CD14-positive monocyte (primary cell): ENCODE results near the gene OR2D2. TPM values are rescaled to one million over a fixed set of nuclear protein-coding genes. Genes with fewer than 3 reads are reported as not detected.

Experiments
- DNase-seq, 3 donors: peaks; one replicate each; pipeline ENCODE4 v3.0.0-alpha.2; 2011 to 2022
- H2AFZ ChIP-seq: 2 replicates; pipeline ENCODE4 v1.6.0; 2012; ENCODE audit warnings: mild to moderate bottlenecking, low read depth, low read length, inconsistent platforms; ENCODE audit not compliant: insufficient read depth, poor library complexity, severe bottlenecking
- H3K27ac ChIP-seq, 2 donors: 1 replicate in 1 of 2; 2 replicates in 1 of 2; pipeline ENCODE4 v1.5.1; 2012 to 2013; ENCODE audit warnings: low read length in 2 of 2, control low read depth in 1 of 2, inconsistent platforms in 1 of 2, low read depth in 1 of 2, mild to moderate bottlenecking in 1 of 2
- H3K27me3 ChIP-seq, 2 donors: one replicate each; pipeline versions ENCODE4 v1.6.0 to v1.6.1; 2011 to 2013; ENCODE audit warnings: low read length in 2 of 2; ENCODE audit not compliant: control insufficient read depth in 2 of 2, insufficient read depth in 2 of 2
- H3K36me3 ChIP-seq, 2 donors: replicated peaks in 1 of 2; 1 replicate in 1 of 2; 2 replicates in 1 of 2; pipeline versions ENCODE4 v1.5.1 to v1.6.1; 2012 to 2013; ENCODE audit warnings: low read length in 2 of 2, control low read depth in 1 of 2, inconsistent platforms in 1 of 2, mild to moderate bottlenecking in 1 of 2; ENCODE audit not compliant: insufficient read depth in 2 of 2, control insufficient read depth in 1 of 2
- H3K4me1 ChIP-seq, 2 donors: 1 replicate in 1 of 2; 2 replicates in 1 of 2; pipeline versions ENCODE4 v1.5.1 to v1.6.1; 2012 to 2013; ENCODE audit warnings: low read length in 2 of 2, control low read depth in 1 of 2, inconsistent platforms in 1 of 2, mild to moderate bottlenecking in 1 of 2, moderate library complexity in 1 of 2; ENCODE audit not compliant: insufficient read depth in 2 of 2, control insufficient read depth in 1 of 2
- H3K4me2 ChIP-seq: replicated peaks from 2 replicates; pipeline ENCODE3; 2012; ENCODE audit warnings: low read length, moderate library complexity, mild to moderate bottlenecking; ENCODE audit not compliant: poor library complexity, severe bottlenecking; ENCODE audit errors: extremely low read depth
- H3K4me3 ChIP-seq, 3 experiments: fragments of 200-600 bp in 1 of 3; sonication (generic) in 1 of 3; replicated peaks in 1 of 3; 1 replicate in 2 of 3; 2 replicates in 1 of 3; pipeline ENCODE4 v1.5.1; 2011 to 2013; ENCODE audit warnings: low read length in 3 of 3, mild to moderate bottlenecking in 3 of 3, control low read depth in 2 of 3, low read depth in 2 of 3, inconsistent platforms in 1 of 3, moderate library complexity in 1 of 3
- H3K79me2 ChIP-seq: 2 replicates; pipeline ENCODE4 v1.6.0; 2012; ENCODE audit warnings: mild to moderate bottlenecking, control low read depth, inconsistent platforms, low read length, moderate library complexity; ENCODE audit not compliant: insufficient read depth
- H3K9ac ChIP-seq: 2 replicates; pipeline ENCODE4 v1.6.0; 2017; ENCODE audit warnings: low read length, mild to moderate bottlenecking; ENCODE audit not compliant: insufficient read depth, poor library complexity, severe bottlenecking
- H3K9me3 ChIP-seq, 2 donors: replicated peaks in 1 of 2; 1 replicate in 1 of 2; 2 replicates in 1 of 2; pipeline versions ENCODE4 v1.5.1 to v1.6.1; 2012 to 2013; ENCODE audit warnings: low read length in 2 of 2, control low read depth in 1 of 2; ENCODE audit not compliant: control insufficient read depth in 1 of 2, insufficient read depth in 1 of 2
- H4K20me1 ChIP-seq: 2 replicates; pipeline ENCODE4 v1.6.0; 2012; ENCODE audit warnings: mild to moderate bottlenecking, low read length, control low read depth, moderate library complexity; ENCODE audit not compliant: insufficient read depth
- H3K27ac Mint-ChIP-seq, 7 donors: one replicate each; pipeline ENCODE4 v1.8.0; 2020; ENCODE audit warnings: mild to moderate bottlenecking in 7 of 7, mixed read lengths in 7 of 7, moderate library complexity in 6 of 7, inconsistent platforms in 2 of 7
- H3K27me3 Mint-ChIP-seq, 3 donors: one replicate each; pipeline ENCODE4 v1.8.0; 2021 to 2022; ENCODE audit warnings: low read depth in 3 of 3, mild to moderate bottlenecking in 3 of 3, mixed read lengths in 3 of 3, moderate library complexity in 3 of 3, inconsistent platforms in 1 of 3
- H3K36me3 Mint-ChIP-seq, 2 donors: one replicate each; pipeline ENCODE4 v1.8.0; 2020; ENCODE audit warnings: mixed read lengths in 2 of 2, inconsistent platforms in 1 of 2, mild to moderate bottlenecking in 1 of 2
- H3K4me1 Mint-ChIP-seq: one replicate; pipeline ENCODE4 v1.8.0; 2020; ENCODE audit warnings: mild to moderate bottlenecking, mixed read lengths
- H3K4me3 Mint-ChIP-seq, 2 donors: one replicate each; pipeline ENCODE4 v1.8.0; 2020; ENCODE audit warnings: mild to moderate bottlenecking in 2 of 2, mixed read lengths in 2 of 2, moderate library complexity in 1 of 2
- H3K9me3 Mint-ChIP-seq, 7 donors: one replicate each; pipeline ENCODE4 v1.8.0; 2020 to 2022; ENCODE audit warnings: mixed read lengths in 7 of 7, mild to moderate bottlenecking in 6 of 7, moderate library complexity in 6 of 7, inconsistent platforms in 2 of 7
- CTCF ChIP-seq: fragments of 200-600 bp; IDR thresholded peaks from one replicate; pipeline ENCODE4 v1.8.0; 2022; ENCODE audit warnings: antibody characterized with exemption, mild to moderate bottlenecking
- WGBS: methylation state at CpG from one replicate; pipeline ENCODE4 v1.1.5; 2013; ENCODE audit warnings: missing lambda C conversion rate; ENCODE audit not compliant: insufficient coverage; 5-methylcytosine and 5-hydroxymethylcytosine counted together
- intact Hi-C, 2 donors: fragments of 100-400 bp; cut with micrococcal nuclease; formaldehyde crosslinking; loops; one replicate each; pipeline versions ENCODE4 v1.15.0 to v1.15.1; 2023
- polyA plus RNA-seq, 3 donors: library from polyadenylated mRNA; depleted of rRNA in 1 of 3; unstranded in 2 of 3; stranded (reverse) in 1 of 3; fragments of 300-500 nt in 2 of 3; fragments of >200 nt in 1 of 3; fragmentation: Illumina TruSeq in 2 of 3; gene quantifications; 1 replicate in 2 of 3; 2 replicates in 1 of 3; pipeline ENCODE4 v1.2.3, GENCODE V29; 2012 to 2021

The OR2D2 gene
- polyA plus RNA-seq, 3 donors = not detected

DNA sequence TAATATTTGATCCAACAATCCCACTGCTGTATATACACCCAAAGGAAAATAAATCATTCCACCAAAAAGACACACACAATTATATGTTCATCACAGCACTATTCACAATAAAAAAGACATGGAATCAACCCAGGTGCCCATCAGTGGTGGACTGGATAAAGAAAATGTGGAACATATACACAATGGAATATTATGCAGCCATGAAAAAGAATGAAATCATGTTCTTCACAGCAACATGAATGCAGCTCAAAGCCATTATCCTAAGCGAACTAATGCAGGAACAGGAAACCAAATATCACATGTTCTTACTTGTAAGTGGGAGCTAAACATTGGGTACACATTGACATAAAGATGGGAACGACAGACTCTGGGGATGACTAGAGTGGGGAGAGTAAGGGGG lies 27.4 kb upstream of the OR2D2 start:
- TF ChIP-seq CTCF = no peak
- no peak for DNase-seq
- Histone ChIP-seq H3K27me3 (no peaks in the 10 kb centered on the region), H3K9ac (no peak overlapping the region), H3K79me2 (no peaks in the 10 kb centered on the region), H2AFZ (no peak overlapping the region), H3K27ac (no peak overlapping the region), H3K4me2 (no peak overlapping the region), H3K4me3 (no peak overlapping the region), H3K4me1 (no peaks in the 10 kb centered on the region), H3K36me3 (no peaks in the 10 kb centered on the region), H4K20me1 (no peaks in the 10 kb centered on the region), H3K9me3 (no peaks in the 10 kb centered on the region)
- Mint-ChIP-seq H3K4me1 (no peaks in the 10 kb centered on the region), H3K27me3 (peaks cover 0 to 4% (median 3%) of the 10 kb centered on the region in 3 donors), H3K27ac (no peak overlapping the region), H3K36me3 (no peaks in the 10 kb centered on the region), H3K9me3 (peaks cover 0 to 3% (median 0%) of the 10 kb centered on the region in 7 donors), H3K4me3 (no peak overlapping the region)
- intact Hi-C loops = no loop called here
- WGBS = no CpG with 5 or more reads among the region's 2 CpGs

GRCh38 chr11:6911948-6912347 lies 19.6 kb upstream of the OR2D2 start:
- Histone ChIP-seq H2AFZ (no peak overlapping the region), H3K4me2 (no peak overlapping the region), H3K9ac (no peak overlapping the region), H4K20me1 (no peaks in the 10 kb centered on the region), H3K36me3 (no peaks in the 10 kb centered on the region), H3K27ac (no peak overlapping the region), H3K79me2 (no peaks in the 10 kb centered on the region), H3K4me1 (no peaks in the 10 kb centered on the region), H3K27me3 (no peaks in the 10 kb centered on the region), H3K9me3 (no peaks in the 10 kb centered on the region), H3K4me3 (no peak overlapping the region)
- TF ChIP-seq CTCF = no peak
- Mint-ChIP-seq H3K27me3 (no peaks in the 10 kb centered on the region), H3K4me1 (no peaks in the 10 kb centered on the region), H3K4me3 (no peak overlapping the region), H3K9me3 (peaks cover 0 to 3% (median 0%) of the 10 kb centered on the region in 7 donors), H3K27ac (no peak overlapping the region), H3K36me3 (no peaks in the 10 kb centered on the region)
- no peak for DNase-seq
- 100% methylated on average over 1 of the region's 3 CpGs for WGBS
- intact Hi-C loops = no loop called here
